Measurements from ENCODE around the gene SIGLEC15. TPM values are rescaled to one million over a fixed set of nuclear protein-coding genes. Genes with fewer than 3 reads are reported as not detected.

Gene SIGLEC15
- total RNA-seq, 4 donors from 2014 or later, result 0.16 to 1.4 (median 0.71) TPM

- TF ChIP-seq CTCF (IDR thresholded peaks at IDR 0.05; ENCODE audit: low read depth), result no peak
Measured at GRCh38 chr18:45861926-45862325, 36.5 kb downstream of the SIGLEC15 start.

- TF ChIP-seq CTCF (IDR thresholded peaks at IDR 0.05; ENCODE audit: low read depth), result no peak
Measured at GRCh38 chr18:45863469-45863868, 38.0 kb downstream of the SIGLEC15 start.

- no peak for TF ChIP-seq CTCF (IDR thresholded peaks at IDR 0.05; ENCODE audit: low read depth)
Measured at GRCh38 chr18:45864081-45864480, 38.6 kb downstream of the SIGLEC15 start.

GRCh38 chr18:45865466-45865865, 40.0 kb downstream of the SIGLEC15 start:
- no peak for TF ChIP-seq CTCF (IDR thresholded peaks at IDR 0.05; ENCODE audit: low read depth)

DNA sequence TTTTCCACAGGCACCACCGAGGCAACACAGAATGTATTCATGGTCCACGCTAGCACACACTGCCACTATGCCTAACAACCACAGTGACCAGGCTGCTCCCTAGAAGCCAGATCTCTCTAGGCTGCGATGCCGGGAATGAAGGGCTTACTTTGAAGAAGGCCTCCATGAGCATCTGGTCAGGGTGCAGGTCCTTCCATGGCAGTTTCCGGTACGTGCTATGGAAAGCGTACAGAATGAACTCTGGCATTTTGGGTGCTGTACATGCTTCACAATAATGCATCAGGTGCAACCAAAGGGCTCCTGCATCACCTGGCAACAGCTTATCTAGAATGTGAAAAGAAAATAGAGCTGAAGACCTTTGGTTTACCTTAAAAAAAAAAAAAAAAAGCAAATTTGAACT, 44.9 kb downstream of the SIGLEC15 start:
- TF ChIP-seq CTCF (IDR thresholded peaks at IDR 0.05; ENCODE audit: low read depth), result no peak

DNA sequence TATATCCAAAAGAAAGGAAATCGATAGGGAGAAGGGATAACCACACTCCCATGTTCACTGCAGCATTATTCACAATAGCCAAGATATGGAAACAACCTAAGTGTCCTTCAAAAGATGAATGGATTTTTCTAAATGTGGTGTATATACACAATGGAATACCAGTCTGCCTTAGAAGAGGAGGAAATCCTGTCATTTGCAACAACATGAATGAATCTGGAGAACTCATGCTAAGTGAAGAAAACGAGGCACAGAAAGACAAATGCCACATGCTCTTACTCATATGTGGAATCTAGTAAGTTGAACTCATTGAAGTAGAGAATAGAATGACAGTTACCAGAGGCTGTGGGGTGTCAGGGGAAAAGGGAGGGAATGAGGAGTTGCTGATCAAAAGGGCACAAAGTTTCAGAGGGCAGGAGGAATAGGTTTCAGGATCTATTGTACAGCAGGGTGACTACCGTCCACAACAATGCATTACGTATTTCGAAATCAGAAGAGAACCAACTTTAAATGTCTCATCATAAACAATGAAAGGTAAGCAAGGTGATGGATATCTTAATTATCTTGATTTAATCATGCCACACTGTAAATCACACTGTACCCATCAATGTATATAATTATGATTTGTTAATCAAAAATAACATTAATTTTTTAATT, 46.1 kb downstream of the SIGLEC15 start:
- TF ChIP-seq CTCF (IDR thresholded peaks at IDR 0.05; ENCODE audit: low read depth), result no peak

GRCh38 chr18:45874491-45875184, 49.2 kb downstream of the SIGLEC15 start:
- TF ChIP-seq CTCF (IDR thresholded peaks at IDR 0.05; ENCODE audit: low read depth), result no peak

Data from subcutaneous adipose tissue (tissue), 4 donors.